ENCODE measurements around the gene GANC. TPM values are rescaled to one million over a fixed set of nuclear protein-coding genes. Genes with fewer than 3 reads are reported as not detected.

Gene GANC
- total RNA-seq, 1 experiment from 2014 or later = 14.8 TPM

DNA sequence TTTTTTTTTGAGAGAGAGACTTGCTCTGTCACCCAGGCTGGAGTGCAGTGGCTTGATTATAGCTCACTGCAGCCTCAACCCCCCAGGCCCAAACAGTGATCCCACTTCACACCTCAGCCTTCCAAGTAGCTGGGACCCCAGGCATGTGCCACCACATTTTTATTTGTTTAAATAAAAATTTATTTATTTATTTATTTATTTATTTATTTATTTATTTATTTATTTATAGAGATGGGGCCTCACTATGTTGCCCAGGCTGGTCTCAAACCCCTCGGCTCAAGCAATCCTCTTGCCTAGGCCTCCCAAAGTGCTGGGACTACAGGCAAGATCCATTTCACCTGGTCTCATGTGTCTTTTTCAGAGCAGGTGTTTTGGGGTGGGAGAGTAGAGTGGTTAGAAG lies 101.8 kb downstream of the GANC start:
- DNase-seq (ENCODE audit: low read depth) = no peak

DNA sequence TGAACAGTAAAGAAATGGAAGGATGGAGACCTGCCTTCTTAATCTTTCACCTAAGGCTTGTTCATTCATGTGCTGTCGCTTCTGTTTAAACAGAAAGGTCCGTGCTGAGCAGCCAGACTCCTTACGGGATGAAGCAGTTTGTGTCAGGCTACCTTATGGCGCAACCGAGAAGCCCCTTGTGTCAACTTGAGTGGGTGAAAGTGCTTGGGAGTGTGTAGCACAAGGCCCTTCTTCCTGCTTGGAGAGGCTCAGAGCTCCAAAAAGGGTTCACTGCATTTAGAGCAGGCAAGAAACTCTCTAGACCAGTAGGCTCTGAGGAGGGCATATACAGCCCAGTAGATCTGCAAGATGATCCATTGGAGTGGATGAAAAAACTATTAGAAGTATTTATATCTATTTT lies 102.3 kb downstream of the GANC start:
- no peak for DNase-seq (ENCODE audit: low read depth)

DNA sequence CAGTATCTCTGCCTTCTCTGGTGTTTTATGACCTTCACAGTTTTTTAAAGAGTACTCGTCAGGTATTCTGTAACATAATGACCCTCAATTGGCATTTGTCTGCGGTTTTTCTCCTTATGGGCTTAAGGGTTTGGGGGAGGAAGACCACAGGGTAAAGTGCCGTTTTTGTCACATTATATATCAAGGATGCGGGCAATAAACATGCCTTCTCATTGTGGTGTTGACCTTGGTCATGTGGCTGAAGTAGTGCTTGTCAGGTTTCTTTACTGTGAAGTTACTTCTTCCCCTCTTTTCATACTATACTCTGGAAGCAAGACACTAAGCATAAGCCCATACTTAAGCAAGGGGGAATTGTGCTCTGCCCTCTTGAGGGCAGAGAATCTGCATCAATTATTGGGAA lies 102.9 kb downstream of the GANC start:
- no peak for DNase-seq (ENCODE audit: low read depth)

DNA sequence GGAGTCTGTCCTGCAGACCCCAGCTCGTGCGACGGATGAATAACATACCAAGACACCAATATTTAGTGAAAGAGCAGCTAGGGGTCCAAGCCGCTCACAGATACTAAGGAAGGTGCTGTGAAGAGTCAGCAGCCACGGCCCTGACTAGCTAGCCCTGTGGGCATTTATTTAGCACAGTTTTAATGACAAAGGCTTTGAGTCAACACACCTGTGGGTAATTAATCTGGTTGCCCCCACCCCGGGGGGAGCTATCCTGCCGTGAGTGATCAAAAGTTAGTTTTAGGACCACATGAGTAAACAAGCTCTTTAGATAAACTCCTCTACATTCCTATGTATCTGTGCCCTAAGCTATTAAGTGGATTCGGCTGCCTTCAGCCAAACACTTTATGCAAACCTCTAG lies 105.0 kb downstream of the GANC start:
- DNase-seq (ENCODE audit: low read depth) = no peak

DNA sequence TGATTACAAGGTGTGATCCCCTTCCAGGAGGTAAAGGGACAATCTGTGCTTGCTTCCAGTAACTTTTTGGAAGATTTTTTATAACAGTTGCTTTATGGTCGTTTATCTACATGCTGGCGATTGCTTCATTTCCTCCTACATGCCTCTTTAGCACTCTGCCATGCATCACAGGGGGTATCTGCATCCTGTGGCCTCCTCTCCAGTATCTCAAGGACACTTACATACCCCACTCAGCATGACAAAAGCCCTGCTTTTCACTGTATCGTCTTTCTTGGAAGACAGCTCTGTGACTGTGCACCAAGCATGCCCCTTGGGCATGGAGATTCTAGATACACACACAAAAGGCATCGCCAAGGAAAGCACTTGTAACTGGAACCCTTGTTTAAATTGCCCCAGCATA lies 111.6 kb downstream of the GANC start:
- DNase-seq (ENCODE audit: low read depth) = no peak

DNA sequence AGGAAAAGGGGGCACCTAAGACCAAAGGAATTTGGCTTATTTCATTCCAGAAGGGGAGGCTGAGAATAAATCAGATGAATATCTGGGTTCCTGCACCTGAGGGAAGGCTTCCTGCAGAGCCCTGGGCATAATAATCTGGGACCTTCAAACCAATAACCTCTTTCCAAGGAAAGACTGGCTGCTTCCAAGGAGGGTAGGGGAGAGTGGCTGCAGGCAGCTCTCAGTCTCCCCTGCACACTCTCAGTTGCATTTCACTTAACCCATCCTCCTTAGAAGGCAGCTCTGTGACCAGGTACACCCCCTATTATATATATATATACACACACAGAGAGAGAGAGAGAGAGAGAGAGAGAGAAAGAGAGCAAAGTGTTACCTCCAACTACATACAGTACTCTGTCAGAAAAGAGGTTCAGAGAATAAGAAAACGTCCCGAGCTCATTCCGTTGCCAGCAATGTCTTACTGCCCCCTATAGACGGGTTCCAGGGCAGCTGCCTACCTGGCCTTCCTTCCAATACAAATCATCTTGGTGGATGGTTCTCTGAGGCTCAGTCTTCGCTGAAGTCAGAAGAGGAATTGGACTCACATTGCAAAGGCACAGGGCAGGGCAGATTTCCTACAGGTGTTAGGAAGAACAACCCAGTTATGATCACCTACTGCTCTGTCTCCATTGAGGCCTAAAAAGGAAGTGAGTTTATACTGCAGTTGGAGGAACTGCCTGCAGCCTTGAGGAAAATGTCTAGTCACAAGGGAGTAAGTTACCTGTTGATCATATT lies 112.4 kb downstream of the GANC start:
- peak; percentile 48 for DNase-seq (ENCODE audit: low read depth)

DNA sequence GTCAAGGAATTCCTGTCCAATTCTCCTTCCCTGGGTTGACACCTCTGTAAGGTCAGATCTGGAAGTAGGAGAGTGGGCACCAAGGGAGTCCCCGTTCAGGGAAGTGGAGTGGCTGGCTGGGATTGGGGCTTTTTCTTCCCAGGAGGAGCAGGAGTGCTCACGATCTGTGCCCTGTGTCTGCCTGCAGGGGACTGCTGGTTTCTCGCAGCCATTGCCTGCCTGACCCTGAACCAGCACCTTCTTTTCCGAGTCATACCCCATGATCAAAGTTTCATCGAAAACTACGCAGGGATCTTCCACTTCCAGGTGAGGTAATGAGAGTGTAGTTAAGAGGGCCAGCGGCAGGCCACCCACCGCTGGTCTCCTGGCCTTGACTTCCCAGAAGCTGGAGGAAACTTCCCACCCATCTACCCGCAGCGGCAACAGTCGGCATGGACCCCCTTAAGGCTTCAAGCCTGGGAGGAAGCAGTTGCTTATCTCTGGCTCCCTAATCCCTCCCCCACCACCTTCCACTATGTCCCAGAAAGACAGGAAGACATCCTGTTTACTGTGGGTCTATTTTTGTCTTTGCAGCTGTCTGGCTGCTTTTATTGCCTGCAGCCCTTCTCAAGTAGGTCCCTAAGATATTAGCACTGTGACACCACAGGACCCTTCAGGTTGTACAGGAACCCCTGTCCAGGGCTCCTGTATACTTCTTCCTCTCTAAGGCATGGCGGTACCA lies 113.1 kb downstream of the GANC start:
- no peak for DNase-seq (ENCODE audit: low read depth)

DNA sequence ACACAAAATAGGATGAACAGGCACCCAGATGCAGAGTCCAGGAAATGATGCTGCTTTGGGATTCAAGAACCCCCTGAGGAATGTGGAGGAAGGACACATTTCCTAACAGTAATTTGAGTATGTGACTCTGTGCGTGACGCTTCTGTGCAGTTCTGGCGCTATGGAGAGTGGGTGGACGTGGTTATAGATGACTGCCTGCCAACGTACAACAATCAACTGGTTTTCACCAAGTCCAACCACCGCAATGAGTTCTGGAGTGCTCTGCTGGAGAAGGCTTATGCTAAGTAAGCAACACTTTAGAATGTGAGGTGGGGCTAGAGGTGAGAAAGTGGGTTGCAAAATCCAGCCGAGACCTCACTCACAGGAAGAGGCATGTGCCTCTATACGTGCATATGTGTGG lies 114.6 kb downstream of the GANC start:
- DNase-seq (ENCODE audit: low read depth) = no peak

DNA sequence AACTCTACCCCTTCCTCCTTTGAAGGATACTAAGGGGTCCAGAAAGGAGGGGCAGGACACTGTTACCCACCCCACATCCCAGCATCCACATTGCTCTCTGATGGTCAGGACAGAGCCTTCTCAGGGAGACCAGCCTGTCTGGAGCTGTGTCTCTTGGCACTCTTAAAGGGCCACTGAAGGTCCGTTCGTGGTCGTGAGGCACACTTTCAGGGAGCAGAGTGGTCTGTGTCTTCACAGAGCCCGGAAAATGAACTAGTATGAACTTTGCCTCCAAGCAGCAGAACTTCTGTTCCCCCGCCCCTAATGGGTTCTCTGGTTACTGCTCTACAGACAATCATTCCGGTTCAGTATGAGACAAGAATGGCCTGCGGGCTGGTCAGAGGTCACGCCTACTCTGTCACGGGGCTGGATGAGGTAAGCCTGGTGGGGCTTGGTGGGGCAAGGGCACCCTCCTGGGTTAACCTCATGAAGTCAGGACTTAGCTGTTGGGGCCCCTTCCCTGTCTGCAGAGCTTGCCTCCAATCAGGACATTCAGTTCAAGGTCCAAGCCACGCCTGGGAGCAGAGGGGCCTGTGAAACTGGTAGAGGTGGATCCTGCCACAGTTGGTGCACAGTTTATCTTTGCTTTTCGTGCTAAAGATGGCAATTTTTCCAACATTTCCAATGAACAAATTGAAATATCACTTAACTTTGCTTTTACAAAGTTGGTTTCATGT lies 119.5 kb downstream of the GANC start:
- no peak for DNase-seq (ENCODE audit: low read depth)

DNA sequence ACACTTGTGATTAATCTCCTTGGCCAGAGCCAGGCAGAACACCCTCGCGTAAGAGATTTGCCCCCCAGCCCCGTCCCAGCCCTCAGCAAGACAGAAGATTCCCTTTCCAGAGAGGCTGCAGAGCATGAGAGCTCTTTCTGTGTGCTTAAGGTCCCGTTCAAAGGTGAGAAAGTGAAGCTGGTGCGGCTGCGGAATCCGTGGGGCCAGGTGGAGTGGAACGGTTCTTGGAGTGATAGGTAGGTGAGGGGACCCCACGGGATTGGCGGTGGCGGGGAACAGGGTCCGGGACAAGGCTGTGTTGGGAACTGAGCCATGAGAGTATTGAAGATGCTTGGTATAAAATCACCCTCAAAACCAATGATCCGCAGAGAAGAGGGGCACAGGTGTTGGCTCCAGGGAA lies 121.1 kb downstream of the GANC start:
- no peak for DNase-seq (ENCODE audit: low read depth)

DNA sequence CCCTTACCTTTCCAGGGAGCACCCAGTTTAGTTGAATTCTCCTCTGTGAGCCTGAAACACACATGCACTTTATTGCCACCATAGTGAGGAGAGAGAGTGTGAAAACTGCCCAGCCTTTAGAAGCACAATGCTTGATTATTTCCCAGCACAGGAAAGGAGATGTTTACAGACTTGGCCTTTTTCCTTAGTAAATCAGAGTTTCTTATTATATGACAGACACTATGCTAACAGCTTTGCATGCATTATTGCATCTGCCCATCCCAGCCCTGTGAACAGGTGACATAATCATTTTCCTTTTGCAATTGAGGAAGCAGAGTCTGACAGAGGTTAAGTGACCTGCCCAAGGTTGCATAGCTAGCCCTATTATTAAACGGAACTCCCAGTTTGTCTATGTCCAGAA lies 122.8 kb downstream of the GANC start:
- no peak for DNase-seq (ENCODE audit: low read depth)

DNA sequence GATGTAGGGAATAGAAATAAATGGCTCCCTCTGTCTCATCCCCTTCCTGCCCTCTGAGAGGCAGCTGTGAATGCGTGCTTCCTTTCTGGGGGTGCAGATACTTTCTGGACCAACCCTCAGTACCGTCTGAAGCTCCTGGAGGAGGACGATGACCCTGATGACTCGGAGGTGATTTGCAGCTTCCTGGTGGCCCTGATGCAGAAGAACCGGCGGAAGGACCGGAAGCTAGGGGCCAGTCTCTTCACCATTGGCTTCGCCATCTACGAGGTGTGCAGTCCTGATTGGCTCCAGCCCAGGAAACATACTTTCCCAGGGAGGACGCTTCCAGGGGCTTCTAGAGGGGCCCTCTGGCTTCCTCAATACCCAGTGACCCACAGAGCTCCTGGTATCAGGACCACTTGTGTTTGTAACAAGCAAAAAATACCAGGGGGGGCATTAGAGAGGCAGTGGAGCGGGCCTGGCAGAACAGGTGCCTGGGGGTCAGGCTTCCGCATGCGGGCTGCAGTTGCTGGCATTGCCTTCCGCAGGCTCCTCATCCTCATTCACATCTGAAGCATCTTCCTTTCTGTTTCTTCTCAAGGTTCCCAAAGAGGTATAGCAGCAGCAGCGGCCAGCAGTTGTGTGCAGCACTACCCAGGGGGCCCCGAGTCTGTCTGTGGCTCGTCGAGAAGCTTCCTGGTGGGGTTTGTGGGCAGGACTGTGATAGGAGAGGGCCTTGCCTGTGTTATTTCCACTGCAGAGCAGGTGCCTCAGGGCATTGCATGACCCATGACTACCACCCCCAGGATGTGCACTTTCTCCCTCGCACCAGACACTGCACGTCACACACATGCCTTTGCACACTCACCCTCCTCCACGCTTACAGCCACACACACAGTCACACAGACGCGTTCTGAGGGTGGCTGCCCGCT lies 128.8 kb downstream of the GANC start:
- DNase-seq (ENCODE audit: low read depth) = no peak

DNA sequence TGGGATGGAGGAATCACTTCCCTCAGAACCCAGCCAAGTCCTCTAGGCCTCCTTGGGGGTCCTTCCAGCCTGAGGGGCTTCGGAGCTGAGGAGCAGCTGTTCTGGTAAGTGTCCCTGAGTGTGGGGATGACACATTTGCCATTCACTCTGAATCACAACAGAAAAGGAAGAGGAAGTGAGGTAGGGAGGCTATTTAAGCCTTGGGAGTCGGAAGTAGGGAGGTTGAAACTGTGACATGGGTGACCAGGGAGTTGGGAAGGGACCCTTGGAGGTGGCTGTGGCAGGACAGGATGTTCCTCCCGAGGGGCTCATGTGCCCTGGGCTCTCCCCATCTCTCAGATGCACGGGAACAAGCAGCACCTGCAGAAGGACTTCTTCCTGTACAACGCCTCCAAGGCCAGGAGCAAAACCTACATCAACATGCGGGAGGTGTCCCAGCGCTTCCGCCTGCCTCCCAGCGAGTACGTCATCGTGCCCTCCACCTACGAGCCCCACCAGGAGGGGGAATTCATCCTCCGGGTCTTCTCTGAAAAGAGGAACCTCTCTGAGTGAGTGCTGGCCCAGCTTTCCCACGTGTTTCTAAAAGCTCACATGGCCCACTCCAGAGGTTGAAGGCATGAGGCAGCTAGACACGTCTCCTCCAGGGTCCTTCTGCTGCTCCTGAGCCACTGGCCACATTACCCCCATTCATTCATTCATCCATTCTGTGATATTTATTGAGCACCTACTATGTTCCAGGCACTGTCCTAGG lies 129.6 kb downstream of the GANC start:
- no peak for DNase-seq (ENCODE audit: low read depth)

DNA sequence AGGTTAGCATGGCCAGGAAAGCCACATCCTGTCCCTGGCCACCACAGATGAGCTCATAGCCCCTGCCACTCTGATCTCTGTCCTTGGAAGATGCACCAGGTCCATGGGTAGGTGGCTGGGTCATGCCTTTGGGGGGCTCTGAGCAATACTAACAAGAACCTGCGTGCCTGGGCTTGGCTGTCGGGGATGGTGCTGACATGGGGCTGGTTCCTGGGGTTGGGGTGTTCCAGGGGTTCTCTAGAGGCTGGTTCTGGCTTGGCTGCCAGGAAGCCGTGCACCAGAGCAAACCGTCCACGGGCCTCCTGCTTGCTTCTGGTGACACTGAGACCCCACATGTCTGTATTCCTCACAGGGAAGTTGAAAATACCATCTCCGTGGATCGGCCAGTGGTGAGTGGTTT lies 130.4 kb downstream of the GANC start:
- DNase-seq (ENCODE audit: low read depth) = no peak

DNA sequence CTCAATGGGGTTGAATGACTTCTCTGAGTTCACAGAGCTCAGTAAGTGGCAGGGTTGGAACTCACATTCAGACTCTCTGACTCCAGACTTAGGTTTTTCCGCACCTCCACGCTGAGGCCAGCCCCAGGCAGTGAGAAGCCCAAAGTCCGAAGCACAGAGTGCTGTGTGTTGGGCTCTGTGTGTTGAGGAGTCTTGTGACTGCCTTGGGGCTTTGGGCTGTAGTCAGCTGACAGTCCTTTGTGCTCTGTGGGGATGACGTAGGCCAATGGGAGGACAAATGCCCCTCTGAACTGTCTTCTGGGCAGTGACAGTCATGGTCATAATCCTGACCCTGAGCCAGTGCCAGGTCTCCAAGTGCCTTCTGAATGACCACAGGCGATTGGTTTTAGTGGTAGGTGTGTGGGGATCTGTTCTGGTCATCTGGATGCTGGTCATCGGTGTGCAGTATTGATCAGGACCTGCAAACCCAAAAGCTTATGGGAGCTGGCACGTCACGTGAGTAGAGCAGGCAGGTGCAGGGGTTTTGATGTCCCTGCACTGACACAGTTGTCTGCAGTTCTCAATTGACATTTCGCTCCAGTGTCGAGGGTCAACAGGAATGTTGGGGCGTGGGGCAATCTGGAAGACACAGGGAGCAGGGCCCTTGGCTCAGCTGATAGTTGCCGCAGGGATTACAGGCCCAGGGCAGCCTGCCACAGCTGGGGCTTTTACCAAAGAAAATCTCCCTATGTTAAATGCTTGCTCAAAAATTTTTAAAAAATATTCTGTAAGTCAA lies 131.6 kb downstream of the GANC start:
- no peak for DNase-seq (ENCODE audit: low read depth)

DNA sequence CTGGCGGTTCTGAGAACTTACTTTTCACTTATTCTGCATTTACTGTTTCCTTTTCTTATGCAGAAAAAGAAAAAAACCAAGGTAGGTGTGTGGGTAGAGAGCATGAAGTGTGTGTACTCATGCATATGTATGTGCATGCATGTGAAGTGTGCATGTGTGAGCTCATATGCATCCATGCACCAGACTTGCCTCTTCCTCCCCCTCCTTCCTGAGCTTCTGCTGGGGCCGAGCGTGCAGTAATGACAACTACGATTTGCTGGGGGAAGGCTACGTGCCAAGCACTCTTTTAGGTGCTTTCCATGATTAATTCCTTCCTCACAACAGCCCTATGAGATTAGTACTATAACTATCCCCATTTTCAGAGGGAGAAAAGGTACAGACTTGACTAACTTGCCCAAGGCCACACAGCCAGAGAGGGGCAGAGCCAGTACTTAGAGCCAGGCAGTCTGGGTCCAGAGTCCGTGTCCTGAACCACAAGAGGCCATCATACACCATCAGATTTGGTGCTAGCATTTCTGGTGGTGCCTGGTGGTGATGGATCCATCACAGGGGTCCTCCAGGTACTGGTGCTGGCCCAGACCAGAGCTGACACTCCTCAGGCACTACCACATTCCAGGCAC lies 133.0 kb downstream of the GANC start:
- DNase-seq (ENCODE audit: low read depth) = no peak

Data from M059J (cell line).